GF-D8 (cell line): ENCODE results near the gene MARK4.
"Not testable (repeated sequence)": the region's sequence is repeated elsewhere in the genome, so short reads cannot be mapped to it uniquely, and the experiment has no call there.

ENCODE experiments used
- DNase-seq: peaks from one replicate; lab custom pipeline; 2025; lab: John Stamatoyannopoulos, UW

The MARK4 gene

DNA sequence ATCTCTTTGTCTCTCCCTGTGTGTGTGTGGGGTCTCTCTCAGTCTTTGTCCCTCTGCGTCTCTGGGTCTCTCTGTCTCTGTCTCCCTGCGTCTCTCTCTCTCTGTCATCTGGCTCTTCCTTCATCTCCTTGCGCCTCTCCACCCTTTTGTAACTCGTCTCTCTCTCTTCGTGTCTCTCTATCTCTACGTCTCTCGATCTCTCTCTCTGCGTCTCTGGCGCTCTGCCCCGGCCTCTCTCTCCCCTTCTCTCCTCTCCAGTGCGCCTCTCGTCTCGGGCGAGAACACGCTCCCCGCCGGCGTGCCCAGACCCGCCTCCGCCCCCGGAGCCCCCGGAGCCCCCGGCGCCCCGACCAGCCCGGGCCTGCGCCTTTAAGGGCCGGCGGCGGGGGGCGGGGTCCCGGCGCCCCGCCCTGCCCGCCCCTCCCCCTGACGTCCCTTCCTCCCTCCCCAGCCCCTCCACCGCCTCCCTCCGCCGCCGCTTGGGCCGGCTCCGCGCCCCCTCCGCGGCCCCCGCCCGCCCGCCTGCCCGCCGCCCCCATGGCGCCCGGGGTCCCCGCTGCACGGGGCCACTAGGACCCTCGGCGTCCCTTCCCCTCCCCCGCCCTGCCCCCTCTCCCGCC is at the start of gene MARK4:
TSS of gene MARK4 (plus strand) at position 440 of the 620 bp plus-strand sequence. CDS start 318 bp downstream, outside the sequence.
- DNase-seq = peak; percentile 1

- no peak for DNase-seq
Observed at GRCh38 chr19:45202637-45203036, 48.4 kb upstream of the MARK4 start.

GRCh38 chr19:45205810-45206209 is 45.3 kb upstream of the MARK4 start:
- DNase-seq = no peak

DNA sequence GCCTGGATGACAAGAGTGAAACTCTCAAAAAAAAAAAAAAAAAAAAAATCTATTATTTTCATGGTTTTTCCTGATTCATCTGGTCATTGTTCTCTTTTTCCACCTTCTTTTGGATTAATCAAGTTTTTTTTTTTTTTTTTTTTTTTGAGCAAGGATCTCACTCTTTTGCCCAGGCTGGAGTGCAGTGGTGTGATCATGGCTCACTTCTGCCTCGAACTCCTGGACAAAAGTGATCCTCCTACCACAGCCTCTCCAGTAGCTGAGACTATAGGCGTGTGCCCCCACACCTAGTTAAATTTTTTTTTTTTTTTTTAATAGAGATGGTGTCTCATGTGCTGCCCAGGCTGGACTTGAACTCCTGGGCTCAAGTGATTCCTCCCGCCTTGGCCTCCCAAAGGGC is 44.7 kb upstream of the MARK4 start:
- DNase-seq = no peak

GRCh38 chr19:45211751-45212381 is 39.2 kb upstream of the MARK4 start:
- no peak for DNase-seq

DNA sequence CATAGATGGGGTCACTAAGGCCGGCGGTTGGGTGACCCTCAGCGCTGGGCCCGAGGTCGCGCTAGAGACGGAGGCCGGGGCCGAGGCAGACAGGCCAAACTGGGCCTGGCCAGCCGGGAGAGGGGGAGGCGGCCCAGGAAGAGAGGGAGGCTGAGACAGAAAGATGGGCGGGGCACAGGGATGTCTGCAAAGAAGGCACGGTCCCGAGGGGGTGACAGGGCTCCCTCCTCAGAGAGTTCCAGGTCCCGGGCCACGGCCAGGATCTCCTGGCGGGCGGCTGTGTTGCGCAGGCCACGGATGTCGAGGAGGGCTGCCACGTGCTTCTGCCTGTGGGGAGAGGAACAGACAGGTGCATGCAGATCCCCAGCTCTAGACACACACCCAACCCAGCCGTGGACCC is 38.0 kb upstream of the MARK4 start:
- DNase-seq = no peak

GRCh38 chr19:45215391-45216191 is 35.5 kb upstream of the MARK4 start:
- DNase-seq = no peak

DNA sequence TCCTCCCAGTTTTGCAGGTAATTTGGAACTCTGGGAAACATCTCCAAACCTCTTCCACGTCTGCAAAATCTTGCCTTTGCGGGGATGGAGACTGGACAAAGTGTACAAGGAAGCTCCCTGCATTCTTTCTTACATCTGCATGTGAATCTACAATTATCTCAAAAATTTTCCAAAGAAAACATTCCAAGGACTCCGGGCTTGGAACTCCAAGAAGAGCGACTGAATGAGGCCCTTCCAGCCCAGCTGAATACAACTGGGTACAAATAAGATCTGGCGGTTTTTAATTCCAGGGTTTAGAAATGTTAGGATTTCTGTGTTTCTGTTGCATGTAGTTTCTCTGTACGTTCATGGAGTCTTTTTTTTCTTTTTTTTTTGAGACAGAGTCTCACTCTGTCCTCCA is 34.4 kb upstream of the MARK4 start:
- DNase-seq = no peak

GRCh38 chr19:45217193-45217956 is 33.7 kb upstream of the MARK4 start:
- no peak for DNase-seq

- no peak for DNase-seq
Observed at GRCh38 chr19:45217957-45218334, 33.1 kb upstream of the MARK4 start.

DNA sequence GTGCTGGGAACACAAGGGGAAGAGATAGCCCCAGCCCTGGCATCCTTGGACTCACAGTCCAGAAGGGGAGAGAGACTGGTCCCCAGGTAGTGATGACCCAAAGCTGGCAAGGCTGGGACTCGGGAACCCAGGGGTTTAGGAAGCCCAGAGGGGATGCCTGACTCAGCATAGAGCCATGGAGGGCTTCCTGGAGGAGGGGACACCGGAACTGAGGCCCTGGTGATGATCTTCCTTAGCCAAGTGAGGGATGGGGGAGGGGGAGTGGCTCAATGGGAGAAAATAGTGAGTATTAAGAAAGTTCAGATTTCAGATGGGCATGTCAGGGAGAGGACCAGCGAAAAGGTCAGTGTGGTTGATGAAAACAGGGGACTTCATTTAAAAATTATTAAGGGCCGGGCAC is 32.6 kb upstream of the MARK4 start:
- DNase-seq = no peak

DNA sequence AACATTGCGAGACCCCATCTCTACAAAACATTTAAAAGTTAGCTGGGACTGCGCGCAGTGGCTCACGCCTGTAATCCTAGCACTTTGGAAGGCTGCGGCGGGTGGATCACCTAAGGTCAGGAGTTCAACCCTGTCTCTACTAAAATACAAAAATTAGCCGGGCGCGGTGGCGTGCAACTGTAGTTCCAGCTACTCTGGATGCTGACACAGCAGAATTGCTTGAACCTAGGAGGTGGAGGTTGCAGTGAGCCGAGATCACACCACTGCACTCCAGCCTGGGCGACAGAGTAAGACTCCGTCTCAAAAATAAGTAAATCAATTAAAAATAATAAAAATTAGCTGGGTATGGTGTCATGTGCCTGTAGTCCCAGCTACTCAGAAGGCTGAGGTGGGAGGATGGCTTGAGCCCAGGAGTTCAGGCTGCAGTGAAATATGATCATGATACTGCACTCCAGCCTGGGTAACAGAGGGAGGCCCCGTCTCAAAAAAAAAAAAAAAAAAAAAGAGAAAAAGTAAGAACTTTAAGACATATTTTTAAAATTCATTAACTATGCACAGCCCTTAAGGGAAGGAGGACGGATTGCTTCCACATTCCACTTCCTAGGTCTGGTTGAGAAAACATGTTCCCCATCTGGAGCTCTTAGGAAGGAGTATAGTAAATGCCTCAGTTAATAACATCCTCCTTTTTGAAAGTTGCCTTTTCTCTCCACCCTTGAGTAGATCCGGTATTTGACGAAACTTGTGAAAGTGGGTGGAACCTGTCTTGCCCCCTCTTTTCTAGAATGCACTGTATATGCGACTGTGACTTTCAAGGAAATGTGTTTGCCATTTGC is 31.9 kb upstream of the MARK4 start:
- no peak for DNase-seq

GRCh38 chr19:45222724-45223123 is 28.3 kb upstream of the MARK4 start:
- no peak for DNase-seq

GRCh38 chr19:45223879-45224278 is 27.2 kb upstream of the MARK4 start:
- DNase-seq = no peak

DNA sequence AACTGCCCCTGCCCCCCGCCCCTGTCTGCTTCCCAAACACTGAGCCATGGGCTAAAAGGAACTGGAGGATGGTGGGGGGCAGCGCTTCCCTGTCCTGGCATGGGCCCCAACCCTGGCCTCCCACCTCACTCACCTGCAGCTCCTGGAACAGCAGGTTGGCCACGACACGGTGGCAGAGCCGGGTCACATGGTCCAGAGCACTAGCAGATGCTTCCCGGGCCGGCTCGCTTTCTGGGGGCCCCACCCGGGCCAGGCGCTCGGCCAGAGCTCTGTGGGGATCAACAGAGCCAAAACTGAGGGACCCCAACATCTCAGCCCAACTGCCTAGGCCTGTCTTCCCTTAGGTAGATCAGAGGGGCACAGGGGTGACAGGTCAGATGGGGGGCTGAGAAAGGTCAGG is 26.4 kb upstream of the MARK4 start:
- DNase-seq = no peak

DNA sequence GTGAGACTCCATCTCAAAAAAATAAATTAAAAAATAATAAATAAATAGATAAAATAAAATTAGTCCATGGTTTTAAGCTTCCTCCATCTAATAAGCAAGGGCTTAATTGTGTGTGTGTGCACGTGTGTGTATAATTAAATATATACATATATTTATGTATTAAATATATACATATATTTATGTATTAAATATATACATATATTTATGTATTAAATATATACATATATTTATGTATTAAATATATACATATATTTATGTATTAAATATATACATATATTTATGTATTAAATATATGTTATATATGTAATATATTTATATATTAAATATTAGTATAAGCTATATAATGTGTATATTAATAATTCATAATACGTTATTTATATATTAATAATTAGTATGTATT is 22.0 kb upstream of the MARK4 start:
- not testable (repeated sequence) for DNase-seq

GRCh38 chr19:45231891-45232290 is 19.2 kb upstream of the MARK4 start:
- no peak for DNase-seq

- no peak for DNase-seq
Observed at GRCh38 chr19:45234089-45234869, 16.8 kb upstream of the MARK4 start.

GRCh38 chr19:45235485-45235884 is 15.6 kb upstream of the MARK4 start:
- no peak for DNase-seq

- DNase-seq = no peak
Observed at GRCh38 chr19:45238556-45238955, 12.5 kb upstream of the MARK4 start.
